Right lobe of liver (tissue), 6 donors: ENCODE measurements around the gene CDHR2. TPM values are rescaled to one million over a fixed set of nuclear protein-coding genes. Genes with fewer than 3 reads are reported as not detected.

Experiments used
- ATAC-seq, 4 donors: fragments of 200-7000 bp; cut with Tn5 transposase; one replicate each; pipeline ENCODE4 v1.9.1; 2020; ENCODE audit warnings: mild to moderate bottlenecking in 4 of 4, moderate library complexity in 4 of 4
- DNase-seq, 3 donors: peaks; one replicate each; pipeline ENCODE4 v3.0.0-alpha.2; 2020
- H3K27ac ChIP-seq, 3 donors: fragments of 200-600 bp; one replicate each; pipeline ENCODE4 v1.8.0; 2022
- H3K27me3 ChIP-seq, 2 donors: fragments of 200-600 bp; one replicate each; pipeline ENCODE4 v1.8.0; 2022
- H3K36me3 ChIP-seq, 4 donors: fragments of 200-600 bp; sonication (generic) in 1 of 4; one replicate each; pipeline versions ENCODE4 v1.5.1 to v1.8.0; 2017 to 2022; ENCODE audit warnings: control low read depth in 1 of 4
- H3K4me1 ChIP-seq, 4 donors: fragments of 200-600 bp; sonication (generic) in 1 of 4; one replicate each; pipeline versions ENCODE4 v1.5.1 to v1.8.0; 2017 to 2022; ENCODE audit warnings: control low read depth in 1 of 4
- H3K4me3 ChIP-seq, 3 donors: fragments of 200-600 bp; one replicate each; pipeline ENCODE4 v1.8.0; 2022
- H3K9me3 ChIP-seq, 4 donors: fragments of 200-600 bp; sonication (generic) in 1 of 4; one replicate each; pipeline versions ENCODE4 v1.5.1 to v1.8.0; 2017 to 2022; ENCODE audit warnings: control low read depth in 1 of 4
- POLR2A ChIP-seq: fragments of 450-650 bp; IDR thresholded peaks from one replicate; pipeline ENCODE4 v1.6.1; 2017; ENCODE audit warnings: antibody characterized with exemption, mild to moderate bottlenecking
- WGBS: methylation state at CpG from one replicate; pipeline ENCODE4 v1.1.6; 2018; ENCODE audit warnings: low coverage, low lambda C conversion rate; ENCODE audit not compliant: insufficient coverage; ENCODE audit errors: missing lambda C conversion rate; 5-methylcytosine and 5-hydroxymethylcytosine counted together
- intact Hi-C, 2 donors: fragments of 100-400 bp; cut with DNase I; formaldehyde crosslinking; loops; one replicate each; pipeline versions ENCODE4 v1.11.2 to v1.14.1; 2022
- total RNA-seq, 6 experiments: library from RNA; depleted of rRNA in 2 of 6; stranded (reverse); fragments of >200 nt in 2 of 6; fragmentation: NEBNext Ultra II Directional in 3 of 6; extraction: Animal tissue kit (Norgen Biotek cat#: 25700) in 3 of 6; gene quantifications; one replicate each; pipeline versions ENCODE4 v1.1.0 to v1.2.4, GENCODE V29; 2016 to 2023
- TF ChIP-seq, protein P1 (sequence below), 4 donors: fragments of 200-600 bp in 3 of 4; fragments of 450-650 bp in 1 of 4; IDR thresholded peaks; one replicate each; pipeline versions ENCODE4 v1.5.1 to v1.8.0; 2016 to 2022; ENCODE audit warnings: antibody characterized with exemption in 4 of 4, mild to moderate bottlenecking in 2 of 4
- donor health status: DM: no; HTN: yes; CAD: no.
- donor health status: DM: no; HTN: no; CAD: no.
- donor health status: DM: no; HTN: no; CAD: no.
- donor health status: DM: no; HTN: yes; CAD: no.
- donor health status: DM: no; HTN: yes; CAD: no.

The CDHR2 gene
- total RNA-seq, 6 experiments from 2014 or later = 6.8 to 89.2 (median 41.2) TPM

- ATAC-seq = no peak
- Histone ChIP-seq H3K27me3 (no peaks in the 10 kb centered on the region), H3K36me3 (peaks cover 0 to 35% (median 14%) of the 10 kb centered on the region in 4 donors), H3K4me3 (no peak overlapping the region), H3K4me1 (peaks cover 0 to 21% (median 15%) of the 10 kb centered on the region in 4 donors), H3K9me3 (no peaks in the 10 kb centered on the region), H3K27ac (no peak overlapping the region)
- DNase-seq = no peak
- TF ChIP-seq POLR2A = no peak
- TF ChIP-seq, protein P1, sequence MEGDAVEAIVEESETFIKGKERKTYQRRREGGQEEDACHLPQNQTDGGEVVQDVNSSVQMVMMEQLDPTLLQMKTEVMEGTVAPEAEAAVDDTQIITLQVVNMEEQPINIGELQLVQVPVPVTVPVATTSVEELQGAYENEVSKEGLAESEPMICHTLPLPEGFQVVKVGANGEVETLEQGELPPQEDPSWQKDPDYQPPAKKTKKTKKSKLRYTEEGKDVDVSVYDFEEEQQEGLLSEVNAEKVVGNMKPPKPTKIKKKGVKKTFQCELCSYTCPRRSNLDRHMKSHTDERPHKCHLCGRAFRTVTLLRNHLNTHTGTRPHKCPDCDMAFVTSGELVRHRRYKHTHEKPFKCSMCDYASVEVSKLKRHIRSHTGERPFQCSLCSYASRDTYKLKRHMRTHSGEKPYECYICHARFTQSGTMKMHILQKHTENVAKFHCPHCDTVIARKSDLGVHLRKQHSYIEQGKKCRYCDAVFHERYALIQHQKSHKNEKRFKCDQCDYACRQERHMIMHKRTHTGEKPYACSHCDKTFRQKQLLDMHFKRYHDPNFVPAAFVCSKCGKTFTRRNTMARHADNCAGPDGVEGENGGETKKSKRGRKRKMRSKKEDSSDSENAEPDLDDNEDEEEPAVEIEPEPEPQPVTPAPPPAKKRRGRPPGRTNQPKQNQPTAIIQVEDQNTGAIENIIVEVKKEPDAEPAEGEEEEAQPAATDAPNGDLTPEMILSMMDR (IDR thresholded peaks at IDR 0.05) = no peak
- 80% methylated on average over 1 of the region's 11 CpGs for WGBS
- intact Hi-C loops = loop anchor here in 1 of 2 donors (10.0 kb wide), 1 partner anchor 85 kb away; the partner anchor contains the start of gene FAF2
These were observed 19.4 kb upstream of the CDHR2 start for GRCh38 chr5:176529741-176530141.

DNA sequence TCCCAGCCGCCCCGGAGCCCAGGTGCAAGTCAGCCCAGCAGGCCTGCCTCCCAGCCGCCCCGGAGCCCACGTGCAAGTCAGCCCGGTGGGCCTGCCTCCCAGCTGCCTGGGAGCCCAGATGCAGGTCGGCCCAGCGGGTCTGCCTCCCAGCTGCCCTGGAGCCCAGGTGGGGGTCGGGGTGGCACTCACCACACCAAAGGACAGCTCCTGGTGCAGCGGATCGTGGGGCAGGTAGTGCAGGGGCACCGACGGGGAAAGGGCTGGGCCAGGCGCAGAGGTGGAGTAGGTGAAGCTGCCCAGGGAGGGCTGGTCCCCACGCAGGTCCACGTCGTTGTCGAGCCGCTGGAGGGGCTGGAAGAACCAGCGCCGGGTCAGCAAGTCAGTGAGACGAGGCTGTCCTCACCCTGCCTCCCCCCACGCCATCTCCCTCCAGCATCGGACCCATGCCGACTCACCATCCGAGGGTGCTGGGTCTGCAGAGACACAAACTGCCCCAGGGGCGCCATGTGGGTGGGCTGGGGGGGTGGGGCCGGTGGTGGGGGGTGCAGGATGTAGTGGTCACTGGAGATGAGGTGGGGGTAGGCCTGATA lies 18.7 kb upstream of the CDHR2 start:
- Histone ChIP-seq H3K36me3 (peaks cover 0 to 35% (median 14%) of the 10 kb centered on the region in 4 donors), H3K27ac (no peak overlapping the region), H3K4me3 (no peak overlapping the region), H3K4me1 (peaks cover 0 to 29% (median 21%) of the 10 kb centered on the region in 4 donors), H3K9me3 (no peaks in the 10 kb centered on the region), H3K27me3 (no peaks in the 10 kb centered on the region)
- intact Hi-C loops = loop anchor here in 1 of 2 donors (10.0 kb wide), 1 partner anchor 86 kb away; the partner anchor contains the start of gene FAF2
- DNase-seq (no peak), ATAC-seq (no peak)
- whole genome bisulfite sequencing = 68% methylated on average over 4 of the region's 28 CpGs
- no peak for TF ChIP-seq POLR2A
- TF ChIP-seq, protein P1 (IDR thresholded peaks at IDR 0.05) = no peak

GRCh38 chr5:176530983-176531901 lies 17.9 kb upstream of the CDHR2 start:
- 62% methylated on average over 12 of the region's 24 CpGs for WGBS
- Histone ChIP-seq H3K36me3 (peaks cover 0 to 35% (median 14%) of the 10 kb centered on the region in 4 donors), H3K9me3 (no peaks in the 10 kb centered on the region), H3K4me1 (peaks cover 0 to 36% (median 25%) of the 10 kb centered on the region in 4 donors), H3K27ac (no peak overlapping the region), H3K27me3 (no peaks in the 10 kb centered on the region), H3K4me3 (no peak overlapping the region)
- TF ChIP-seq, protein P1 (IDR thresholded peaks at IDR 0.05) = no peak
- no peak for TF ChIP-seq POLR2A
- DNase-seq (no peak), ATAC-seq (no peak)
- intact Hi-C loops = loop anchor here in 1 of 2 donors (10.0 kb wide), 1 partner anchor 86 kb away; the partner anchor contains the start of gene FAF2

- no peak for TF ChIP-seq POLR2A
- H3K36me3 ChIP-seq = peaks cover 0 to 35% (median 14%) of the 10 kb centered on the region in 4 donors
- no peak for DNase-seq
- no CpG with 5 or more reads among the region's 28 CpGs for WGBS
- peaks cover 0 to 37% (median 25%) of the 10 kb centered on the region in 4 donors for H3K4me1 ChIP-seq
- no peaks in the 10 kb centered on the region for H3K9me3 ChIP-seq
- ATAC-seq = no peak
- intact Hi-C loops = loop anchor here in 1 of 2 donors (10.0 kb wide), 1 partner anchor 87 kb away; the partner anchor contains the start of gene FAF2
- no peaks in the 10 kb centered on the region for H3K27me3 ChIP-seq
- no peak overlapping the region for H3K4me3 ChIP-seq
- no peak overlapping the region for H3K27ac ChIP-seq
These were observed 17.1 kb upstream of the CDHR2 start for GRCh38 chr5:176531902-176532493.
